GM19035 (cell line): Measurements from ENCODE around the gene ATG2A.

Experiments
- ATAC-seq: cut with Tn5 transposase; IDR thresholded peaks from one replicate; pipeline ENCODE4 v1.9.1; 2021; ENCODE audit not compliant: unreplicated experiment

ATG2A gene

DNA sequence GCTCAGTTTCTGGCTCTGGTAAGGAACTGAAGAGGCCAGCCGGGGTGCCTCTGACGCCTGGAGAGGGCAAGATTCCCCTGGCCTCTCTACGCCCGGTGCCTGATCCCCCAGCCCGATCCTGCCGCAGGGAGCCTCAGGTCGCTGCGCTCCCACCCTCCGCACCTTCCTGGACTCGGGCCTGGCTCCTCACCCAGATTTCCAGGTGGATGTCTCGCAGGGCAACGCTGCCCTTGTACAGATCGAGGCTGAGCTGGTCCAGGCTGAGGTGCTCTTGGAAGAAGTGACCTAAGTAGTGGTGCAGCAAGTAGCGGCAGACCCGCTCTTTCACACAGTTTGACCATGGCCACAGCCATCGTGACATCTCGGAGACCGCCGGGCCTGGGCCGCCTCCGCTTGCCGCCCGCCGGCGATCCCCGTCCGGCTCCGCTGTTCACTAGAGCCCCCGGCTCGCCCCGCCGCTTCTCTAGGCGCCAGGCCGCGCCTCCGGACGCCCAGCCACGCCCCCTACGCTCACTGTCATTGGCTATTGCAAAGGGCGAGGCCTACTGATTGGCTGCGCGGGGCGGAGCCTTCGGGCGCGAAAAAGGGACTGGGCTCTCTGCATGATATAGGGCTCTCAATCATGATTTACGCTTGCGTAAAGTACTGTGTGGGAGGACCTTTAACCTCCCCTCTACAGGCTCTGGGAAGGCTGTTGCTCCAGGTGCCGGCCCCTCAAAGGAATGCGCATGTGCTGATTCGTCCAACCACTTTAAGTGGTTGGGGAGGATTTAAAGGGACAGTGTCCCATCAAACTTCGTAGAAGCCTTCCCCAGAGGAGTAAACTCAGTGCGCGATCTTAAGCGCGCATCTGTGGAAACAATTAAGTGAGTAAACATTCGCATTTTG, at the start of gene ATG2A:
Gene ATG2A, minus strand, starts transcription at position 435 of the 888 bp plus-strand sequence. Its CDS starts 74 bp downstream, at position 361.
- peak; percentile 93 for ATAC-seq

DNA sequence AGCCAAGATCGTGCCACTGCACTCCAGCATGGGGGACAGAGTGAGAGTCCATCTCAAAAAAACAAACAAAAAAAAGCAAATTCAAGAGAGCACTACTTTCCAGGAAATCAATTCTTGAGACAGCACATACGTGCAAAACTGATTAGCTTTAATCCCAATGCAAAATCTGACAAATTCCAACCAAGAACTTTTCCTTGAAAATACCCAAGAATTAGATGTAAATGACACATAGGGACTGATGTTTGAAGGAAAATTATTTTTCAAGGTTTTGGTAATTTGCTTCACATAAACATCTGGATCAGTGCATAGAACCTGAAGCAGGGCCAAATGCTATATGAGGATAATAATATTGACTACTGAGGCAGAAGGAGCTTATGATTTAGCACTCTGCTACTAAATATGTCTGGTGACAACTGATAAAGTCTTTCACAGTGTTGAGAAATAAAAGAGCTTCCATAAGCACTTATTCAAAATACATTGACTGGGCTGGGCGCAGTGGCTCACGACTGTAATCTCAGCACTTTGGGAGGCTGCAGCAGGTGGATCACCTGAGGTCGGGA, 46.1 kb upstream of the ATG2A start:
- ATAC-seq, result no peak

DNA sequence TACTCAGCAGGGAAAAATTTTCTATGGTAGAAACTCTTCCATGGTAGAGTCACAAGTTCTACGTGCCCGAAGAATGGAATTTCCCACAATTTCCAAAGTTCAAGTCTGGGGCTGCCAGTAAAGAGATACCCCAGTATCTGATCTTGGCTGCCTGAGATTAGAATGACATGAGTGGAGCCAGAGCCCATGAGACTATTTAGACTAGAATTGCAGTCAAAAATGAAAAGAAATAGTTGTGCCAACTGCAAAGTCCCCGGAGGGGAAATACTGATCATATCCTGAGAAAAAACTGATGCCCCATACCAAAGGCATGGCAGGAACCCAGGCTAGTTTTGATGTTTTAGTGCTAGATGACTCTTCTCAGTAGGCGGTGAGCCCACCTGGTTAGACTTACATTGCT, 43.7 kb upstream of the ATG2A start:
- no peak for ATAC-seq

DNA sequence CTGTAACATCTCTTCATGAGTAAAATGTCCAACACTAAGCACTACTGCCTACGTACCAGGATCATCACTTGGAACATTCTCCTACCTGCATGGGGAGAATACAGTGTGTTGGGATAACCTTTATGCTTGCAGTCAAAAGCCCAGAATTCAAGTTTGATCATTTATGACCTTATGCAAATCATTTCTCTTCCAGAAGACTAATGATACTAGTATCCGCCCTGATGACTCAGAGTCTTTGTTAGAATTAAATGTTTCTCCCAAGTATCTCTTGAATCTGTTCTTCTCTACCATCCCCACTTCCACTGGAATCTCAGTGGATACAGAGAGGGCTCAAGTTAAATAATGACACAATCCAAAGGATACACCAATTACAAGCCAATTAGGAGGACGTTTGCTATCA, 42.5 kb upstream of the ATG2A start:
- no peak for ATAC-seq

DNA sequence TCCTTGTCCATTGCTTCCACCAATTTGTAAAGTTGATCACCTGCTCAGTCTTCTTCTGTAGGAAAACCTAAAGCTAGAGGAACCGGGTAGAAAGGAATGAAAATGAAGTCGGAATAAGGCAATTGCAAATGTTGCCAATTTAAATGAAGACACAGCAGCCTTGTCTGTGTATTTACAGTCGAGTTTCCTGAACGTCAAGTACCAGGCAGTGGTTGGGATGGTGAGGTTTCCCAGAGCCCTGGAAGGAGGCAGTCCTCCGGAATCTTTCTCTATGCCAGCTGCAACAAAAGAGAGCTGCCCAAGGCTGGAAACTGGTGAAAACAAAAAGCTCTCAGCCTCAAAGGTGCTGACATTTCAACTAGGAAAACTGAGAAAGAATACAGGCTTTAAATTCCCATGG, 37.2 kb upstream of the ATG2A start:
- no peak for ATAC-seq

DNA sequence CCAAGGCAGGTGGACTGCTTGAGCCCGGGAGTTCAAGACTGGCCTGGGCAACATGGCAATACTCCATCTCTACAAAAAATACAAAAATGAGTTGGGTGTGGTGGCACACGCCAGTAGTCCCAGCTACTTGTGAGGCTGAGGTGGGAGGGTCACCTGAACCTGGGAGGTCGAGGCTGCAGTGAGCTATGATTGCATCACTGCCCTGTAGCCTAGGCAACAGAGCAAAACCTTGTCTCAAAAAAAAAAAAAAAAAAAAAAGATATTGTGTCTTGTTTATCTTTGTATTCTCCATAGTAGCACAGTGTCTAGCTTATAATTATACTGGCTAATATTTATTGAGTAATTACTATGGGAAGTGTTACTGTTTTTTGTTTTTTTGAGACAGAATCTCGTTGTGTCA, 34.5 kb upstream of the ATG2A start:
- no peak for ATAC-seq

DNA sequence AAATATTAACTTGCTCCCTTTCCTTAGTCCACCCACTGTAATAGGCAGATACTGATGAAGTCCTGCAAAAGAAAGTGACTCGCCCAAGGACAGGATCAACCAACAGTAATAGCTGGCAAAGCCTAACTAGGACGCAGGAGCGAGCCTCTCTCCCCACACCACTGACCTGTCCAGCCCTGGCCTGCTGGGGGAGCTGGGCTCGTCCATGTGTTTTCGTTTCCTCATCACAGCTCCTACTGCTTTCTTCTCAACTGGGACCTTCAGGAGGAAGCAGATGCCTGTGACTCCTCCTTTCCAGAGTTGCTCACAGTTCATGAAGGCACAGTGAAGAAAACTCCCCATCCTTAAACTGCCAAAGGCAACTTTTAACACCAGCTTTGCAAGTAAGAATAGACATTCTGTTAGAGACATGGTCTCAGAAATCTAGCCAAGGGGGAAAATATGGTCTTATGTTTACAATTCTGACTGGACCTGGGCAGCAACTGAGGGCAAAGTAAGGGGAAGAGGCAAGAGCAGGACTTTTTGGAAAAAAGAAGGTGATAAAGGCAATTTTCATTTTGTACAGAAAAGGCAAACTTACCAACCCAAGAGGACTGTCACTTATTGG, 30.3 kb upstream of the ATG2A start:
- ATAC-seq, result no peak

DNA sequence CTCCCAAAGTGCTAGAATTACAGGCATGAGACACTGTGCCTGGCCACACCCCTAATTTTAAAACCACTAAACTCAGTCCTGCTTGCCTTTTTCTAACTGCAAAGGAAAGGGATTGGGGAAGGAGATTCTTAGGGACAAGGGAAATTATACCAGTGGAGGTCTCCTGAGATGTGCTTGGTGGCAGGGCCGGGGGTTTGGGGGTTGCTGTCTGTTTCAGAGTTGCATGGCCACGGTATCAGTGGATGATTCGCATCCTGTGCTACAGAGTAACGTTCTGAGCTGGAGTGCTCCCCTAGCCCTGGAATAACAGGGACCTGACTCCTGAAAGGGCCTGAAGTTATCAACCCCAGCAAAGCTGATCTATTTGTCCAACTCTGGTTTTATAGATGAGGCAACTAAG, 19.5 kb upstream of the ATG2A start:
- ATAC-seq, result no peak

DNA sequence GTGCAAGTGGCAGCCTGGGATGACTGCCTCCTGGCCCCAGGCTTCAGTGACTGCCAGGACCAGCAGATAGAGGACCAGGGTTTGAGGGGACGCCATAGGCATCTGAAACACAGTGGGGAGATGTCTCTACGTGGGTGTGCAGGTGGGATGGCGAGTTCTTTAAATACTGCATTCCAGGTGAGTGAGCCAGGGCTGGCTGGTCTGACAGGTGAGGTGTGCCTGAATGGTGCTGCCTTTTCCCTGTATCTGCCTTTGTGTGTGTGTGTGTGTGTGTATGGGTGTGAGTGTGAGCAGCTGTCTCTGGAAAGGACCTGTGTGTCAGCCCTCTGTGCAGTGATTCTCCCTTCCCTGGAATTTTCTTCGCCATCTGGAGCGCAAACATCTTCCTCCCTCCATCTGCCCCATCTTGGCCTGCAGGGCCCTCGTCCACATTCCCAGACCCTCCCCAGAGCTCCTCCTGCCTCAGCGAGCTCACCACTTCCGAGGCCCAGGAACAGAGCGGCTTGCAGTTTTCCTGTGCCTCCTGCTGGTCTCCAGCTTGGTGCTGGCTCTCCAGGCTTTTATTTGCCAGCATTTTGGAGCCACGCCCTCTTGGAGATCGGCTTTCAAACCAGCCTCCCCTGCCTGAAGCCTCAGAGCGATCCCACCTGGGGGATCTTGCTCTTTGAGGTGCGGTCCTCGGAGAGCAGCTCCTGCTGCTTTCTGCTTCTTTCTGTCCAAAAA, 18.5 kb upstream of the ATG2A start, which contains the start of gene GPHA2:
Gene GPHA2, minus strand, starts transcription at position 535 of the 723 bp plus-strand sequence. Its CDS starts 433 bp downstream, at position 102.
- no peak for ATAC-seq

DNA sequence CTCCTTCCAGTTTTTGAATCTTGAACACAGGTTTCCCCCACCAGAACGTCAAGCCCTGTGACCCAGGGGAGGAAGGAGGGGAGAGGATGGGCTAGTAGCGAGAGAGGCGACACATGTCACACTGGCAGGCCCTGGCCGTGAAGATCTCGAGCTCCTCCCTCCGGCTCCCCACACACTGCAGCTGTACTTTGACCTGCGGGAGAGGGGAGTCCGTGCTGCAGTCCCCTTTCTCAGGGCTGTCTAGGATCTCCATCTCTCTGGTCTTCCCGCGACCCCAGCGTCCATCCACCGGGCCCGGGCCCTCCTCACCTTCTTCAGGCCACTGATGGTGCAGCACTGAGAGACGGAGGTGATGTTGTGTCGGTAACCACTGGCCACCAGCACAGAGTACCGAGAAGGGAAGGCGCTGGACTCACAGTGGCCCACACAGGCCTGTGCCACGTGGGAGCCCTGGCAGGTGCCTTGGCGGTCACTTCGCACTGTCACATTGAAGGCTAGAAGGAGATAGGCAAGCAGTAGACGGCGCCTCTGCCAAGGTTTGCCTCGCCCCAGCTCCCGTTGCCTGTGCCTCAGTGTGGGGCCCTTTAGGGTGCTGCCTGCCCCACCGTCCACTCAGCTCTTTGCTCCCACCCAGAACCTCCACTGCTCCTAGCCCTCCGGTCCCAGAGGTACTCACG, 17.8 kb upstream of the ATG2A start:
- ATAC-seq, result no peak

DNA sequence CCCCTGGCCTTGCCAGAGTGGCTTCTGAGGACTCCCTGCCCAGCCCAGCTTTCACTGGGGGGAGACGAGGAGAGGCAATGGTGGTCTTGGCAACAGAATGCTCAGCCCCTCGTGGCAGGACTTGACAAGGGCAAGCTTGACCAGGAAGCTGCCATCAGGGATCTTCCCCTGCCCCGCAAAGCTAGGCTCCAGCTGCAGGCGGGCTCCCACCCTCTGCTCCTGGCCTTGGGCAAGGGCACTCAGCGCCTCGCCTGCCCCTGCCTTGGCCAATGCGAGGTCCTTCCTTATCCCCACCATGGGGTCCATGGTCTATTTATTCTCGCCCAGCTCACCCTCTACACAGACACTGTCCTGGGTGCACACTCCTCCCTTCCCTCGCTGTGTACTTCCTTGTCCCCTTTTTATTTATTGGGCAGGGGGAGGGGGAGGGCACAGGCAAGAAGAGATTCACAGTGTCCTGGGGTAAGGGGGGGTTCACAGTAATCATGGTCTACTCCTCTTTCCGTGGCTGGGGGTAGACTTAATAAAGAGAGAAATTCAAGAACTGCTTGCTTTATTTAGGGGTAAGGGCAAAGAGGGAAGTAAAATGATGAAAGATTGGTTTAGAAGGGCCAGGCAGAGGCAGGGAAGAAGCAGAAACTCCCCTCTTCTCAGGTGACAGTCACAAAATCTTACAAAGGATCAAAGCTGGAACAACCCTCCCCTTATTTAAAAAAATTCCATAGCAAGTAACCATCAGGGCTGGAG, 17.1 kb upstream of the ATG2A start:
- no peak for ATAC-seq

DNA sequence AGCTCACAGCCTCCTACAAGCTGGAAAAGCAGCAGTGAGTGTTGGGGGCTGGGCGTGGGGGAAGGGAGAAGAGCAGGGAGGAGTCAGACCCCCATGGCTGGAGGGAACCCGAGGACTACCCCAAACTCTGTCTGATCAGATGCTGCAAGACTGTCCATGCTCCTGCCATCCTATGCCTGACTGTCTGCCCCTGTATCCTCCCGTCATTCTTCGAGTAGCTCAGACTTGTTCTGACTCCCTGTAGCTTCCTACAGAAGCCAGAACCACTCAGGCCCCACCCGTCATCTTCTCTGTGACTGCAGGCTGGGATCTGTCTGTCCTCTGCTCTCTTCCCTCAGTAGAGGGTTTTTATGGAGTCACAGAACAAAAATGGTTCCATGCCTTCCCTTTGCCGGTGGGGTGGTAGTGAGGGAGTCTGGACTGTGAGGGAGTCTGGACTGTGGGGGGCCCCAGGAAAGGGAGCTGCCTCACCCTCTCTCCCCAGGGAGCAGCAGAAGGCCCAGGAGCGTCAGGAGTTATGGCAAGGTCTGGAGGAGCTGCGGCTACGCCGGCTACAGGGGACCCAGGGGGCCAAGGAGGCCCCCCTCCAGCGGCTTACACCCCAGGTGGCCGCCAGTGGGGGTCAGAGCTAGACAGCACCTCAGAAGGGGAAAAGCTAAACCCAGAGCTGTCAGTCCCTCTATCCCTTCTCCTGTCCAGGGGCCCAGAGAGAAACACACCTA, 16.4 kb upstream of the ATG2A start:
- no peak for ATAC-seq

DNA sequence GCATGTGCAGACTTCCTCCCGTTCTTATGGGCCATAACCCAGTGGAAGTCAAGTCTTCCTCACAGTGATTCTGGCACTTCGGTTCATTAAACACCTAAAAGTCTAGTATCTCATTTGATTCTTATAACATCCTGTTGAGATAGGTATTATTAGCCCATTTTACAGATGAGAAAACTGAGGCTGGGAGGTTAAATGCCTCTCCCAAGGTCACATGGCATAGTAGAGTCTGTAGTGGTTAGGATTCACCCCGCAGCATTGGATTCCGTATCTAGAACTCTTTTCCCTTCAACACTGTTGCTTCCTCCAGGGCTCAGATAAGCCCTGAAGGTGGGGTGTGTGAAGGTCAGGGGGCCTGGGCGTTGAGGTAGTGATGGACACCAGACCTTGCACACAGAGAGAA, 15.3 kb upstream of the ATG2A start:
- ATAC-seq, result no peak

DNA sequence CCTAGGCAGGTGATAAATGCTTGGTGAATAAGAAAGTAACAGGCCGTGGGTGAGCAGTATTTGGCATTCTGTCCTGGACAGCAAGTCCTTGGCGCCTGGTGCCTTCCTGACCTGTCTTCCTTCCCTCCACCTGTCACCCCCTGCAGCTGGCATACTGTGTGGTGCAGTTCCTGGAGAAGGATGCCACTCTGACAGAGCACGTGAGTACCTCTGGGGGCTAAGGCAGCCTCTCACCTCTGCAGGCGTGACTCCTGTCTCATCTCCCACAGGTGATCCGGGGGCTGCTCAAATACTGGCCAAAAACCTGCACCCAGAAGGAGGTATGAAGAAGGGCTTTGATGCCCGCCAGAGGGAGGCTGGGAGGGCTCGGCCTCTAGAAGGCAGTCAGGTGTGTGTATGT, 14.3 kb upstream of the ATG2A start:
- no peak for ATAC-seq

DNA sequence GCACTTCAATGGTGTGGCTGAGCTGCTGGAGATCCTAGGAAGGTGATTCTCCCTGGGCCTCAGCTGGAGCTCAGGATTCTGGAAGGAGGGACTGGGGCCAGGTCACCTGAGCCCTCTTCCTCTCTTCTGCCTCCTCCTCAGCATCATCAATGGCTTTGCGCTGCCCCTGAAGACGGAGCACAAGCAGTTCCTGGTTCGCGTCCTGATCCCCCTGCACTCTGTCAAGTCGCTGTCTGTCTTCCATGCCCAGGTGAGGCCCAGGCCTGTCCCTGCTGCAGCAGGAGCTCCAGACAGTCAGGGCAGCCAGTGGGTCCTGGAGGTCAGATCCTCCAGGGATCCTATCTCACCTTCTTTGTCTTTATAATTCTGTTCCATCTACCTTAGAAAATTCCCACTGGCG, 13.3 kb upstream of the ATG2A start:
- ATAC-seq, result no peak

DNA sequence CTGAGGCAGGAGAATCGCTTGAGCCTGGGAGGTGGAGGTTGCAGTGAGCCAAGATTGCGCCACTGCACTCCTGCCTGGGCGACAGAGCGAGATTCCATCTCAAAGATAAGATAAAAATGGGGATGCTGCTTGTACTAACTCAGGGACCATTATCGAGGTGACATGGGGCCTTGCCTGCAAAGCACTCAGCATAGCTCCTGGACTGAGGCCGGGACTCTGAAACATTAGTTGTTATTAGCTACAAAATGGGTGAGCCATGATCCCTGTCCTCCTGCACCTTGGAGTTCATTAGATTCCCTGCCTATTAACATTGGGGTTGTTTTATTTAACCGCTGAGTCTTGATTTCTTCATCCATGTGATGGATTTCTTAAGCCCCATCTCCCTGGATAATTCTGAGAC, 12.6 kb upstream of the ATG2A start:
- no peak for ATAC-seq

DNA sequence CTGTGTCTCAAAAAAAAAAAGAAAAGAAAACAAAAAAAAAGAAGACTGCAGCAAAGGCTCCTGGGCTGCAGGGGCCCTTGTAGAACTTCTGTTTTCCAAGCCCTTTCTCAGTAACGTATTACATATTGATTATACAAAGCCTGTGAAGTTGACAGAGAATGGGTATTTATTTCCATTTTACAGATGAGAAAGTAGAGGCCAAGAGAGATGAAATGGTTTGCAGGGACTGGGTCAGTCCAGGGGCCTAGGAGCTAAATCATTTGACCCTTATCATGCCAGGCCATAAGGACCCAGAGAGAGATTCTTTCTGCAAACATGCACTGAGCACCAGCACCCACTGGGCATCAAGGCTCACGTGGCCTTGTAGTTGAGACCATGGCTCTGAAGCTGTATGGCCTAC, 11.9 kb upstream of the ATG2A start:
- no peak for ATAC-seq

DNA sequence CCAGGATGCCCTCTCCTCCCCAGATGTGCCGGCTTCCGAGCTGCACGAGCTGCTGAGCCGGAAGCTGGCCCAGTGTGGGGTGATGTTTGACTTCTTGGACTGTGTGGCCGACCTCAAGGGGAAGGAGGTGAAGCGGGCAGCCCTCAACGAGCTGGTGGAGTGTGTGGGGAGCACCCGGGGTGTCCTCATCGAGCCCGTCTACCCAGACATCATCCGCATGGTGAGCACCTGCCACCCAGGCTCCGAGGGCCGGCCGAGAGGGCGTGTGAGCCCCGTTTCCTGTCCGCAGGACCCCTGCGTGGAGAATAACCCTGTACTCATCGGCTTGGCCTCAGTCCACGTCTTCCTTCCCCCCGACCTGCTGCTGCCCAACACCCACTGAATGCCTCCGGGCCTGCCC, 9.7 kb upstream of the ATG2A start:
- no peak for ATAC-seq
